Endothelial cell of umbilical vein (primary cell): ENCODE measurements around the gene TMEM108. TPM values are rescaled to one million over a fixed set of nuclear protein-coding genes. Genes with fewer than 3 reads are reported as not detected.

Experiments
- BruUV-seq: library from RNA; stranded (reverse); fragments of 400-500 nt; replicated peaks from 2 replicates; lab custom pipeline; 2021; lab: Mats Ljungman, UMichigan
- CTCF ChIA-PET: fragments of 300-600, 350-600 bp; sonication (Branson Sonifier 250); formaldehyde crosslinking; loops from one replicate; lab custom pipeline; 2021; ENCODE audit warnings: antibody characterized with exemption, inconsistent platforms; lab: Charles Lee
- POLR2A ChIA-PET: fragments of 300-600, 350-600 bp; sonication (Branson Sonifier 250); formaldehyde crosslinking; loops from one replicate; lab custom pipeline; 2021; ENCODE audit warnings: antibody characterized with exemption, inconsistent platforms; lab: Charles Lee
- DNase-seq: peaks from one replicate; pipeline ENCODE4 v3.0.0-alpha.2; 2011; ENCODE audit warnings: low read depth, low spot score
- FAIRE-seq: peaks from 2 replicates; lab custom pipeline; 2011; peaks lifted over from hg19 to GRCh38; lab: Jason Lieb, UNC
- H2AFZ ChIP-seq: 2 replicates; pipeline ENCODE4 v1.6.0; 2012; ENCODE audit warnings: low read depth, low read length, control low read depth, inconsistent platforms
- H3K27ac ChIP-seq: 2 replicates; pipeline ENCODE4 v1.5.1; 2011; ENCODE audit warnings: low read depth, mild to moderate bottlenecking, control low read depth, low read length, moderate library complexity; ENCODE audit not compliant: insufficient read depth
- H3K27me3 ChIP-seq, 2 experiments: 2 replicates each; pipeline versions ENCODE4 v1.6.0 to v1.6.1; 2011; ENCODE audit warnings: low read length in 2 of 2, mixed read lengths in 1 of 2; ENCODE audit not compliant: control insufficient read depth in 2 of 2, insufficient read depth in 2 of 2
- H3K36me3 ChIP-seq, 2 experiments: 2 replicates in 1 of 2; 3 replicates in 1 of 2; pipeline ENCODE4 v1.5.1; 2011; ENCODE audit warnings: low read length in 2 of 2, mild to moderate bottlenecking in 1 of 2, moderate library complexity in 1 of 2; ENCODE audit not compliant: control insufficient read depth in 2 of 2, insufficient read depth in 2 of 2; ENCODE audit errors: extremely low read depth in 1 of 2
- H3K4me1 ChIP-seq: 3 replicates; pipeline ENCODE4 v1.5.1; 2011; ENCODE audit warnings: mild to moderate bottlenecking, low read length; ENCODE audit not compliant: control insufficient read depth, insufficient read depth; ENCODE audit errors: extremely low read depth
- H3K4me2 ChIP-seq: 2 replicates; pipeline ENCODE4 v1.6.1; 2011; ENCODE audit warnings: low read length, control low read depth, mixed read lengths; ENCODE audit not compliant: insufficient read depth
- H3K4me3 ChIP-seq, 3 experiments: fragments of 200-600 bp in 1 of 3; sonication (generic), shearing (Covaris generic) in 1 of 3; replicated peaks in 1 of 3; 2 replicates each; pipeline ENCODE4 v1.5.1; 2011 to 2016; ENCODE audit warnings: control low read depth in 3 of 3, low read length in 3 of 3, mild to moderate bottlenecking in 2 of 3, inconsistent platforms in 1 of 3, low read depth in 1 of 3, moderate library complexity in 1 of 3; ENCODE audit not compliant: insufficient read depth in 1 of 3
- H3K79me2 ChIP-seq: 2 replicates; pipeline ENCODE4 v1.6.0; 2012; ENCODE audit warnings: low read length, inconsistent platforms; ENCODE audit not compliant: control insufficient read depth, insufficient read depth
- H3K9ac ChIP-seq: replicated peaks from 2 replicates; pipeline ENCODE3; 2011; ENCODE audit warnings: low read length, control low read depth; ENCODE audit not compliant: insufficient read depth; ENCODE audit errors: extremely low read depth
- H3K9me1 ChIP-seq: replicated peaks from 3 replicates; pipeline ENCODE4 v1.6.0; 2011; ENCODE audit warnings: mild to moderate bottlenecking, low read length; ENCODE audit not compliant: control insufficient read depth, insufficient read depth; ENCODE audit errors: extremely low read depth
- H3K9me3 ChIP-seq: replicated peaks from 2 replicates; pipeline ENCODE4 v1.5.1; 2012; ENCODE audit warnings: low read length, inconsistent platforms; ENCODE audit not compliant: control insufficient read depth, insufficient read depth
- H4K20me1 ChIP-seq: replicated peaks from 2 replicates; pipeline ENCODE3; 2011; ENCODE audit warnings: mild to moderate bottlenecking, low read length; ENCODE audit not compliant: control insufficient read depth, insufficient read depth; ENCODE audit errors: extremely low read depth
- CTCF ChIP-seq, 2 donors: IDR thresholded peaks; 1 replicate in 1 of 2; 2 replicates in 1 of 2; pipeline ENCODE4 v1.5.1; 2011; ENCODE audit warnings: low read length in 2 of 2, mild to moderate bottlenecking in 2 of 2, moderate library complexity in 2 of 2, control low read depth in 1 of 2, inconsistent platforms in 1 of 2, low read depth in 1 of 2; ENCODE audit not compliant: insufficient read depth in 1 of 2; ENCODE audit errors: extremely low read depth in 1 of 2
- EZH2 ChIP-seq: IDR thresholded peaks from 2 replicates; pipeline ENCODE4 v1.6.1; 2012; ENCODE audit warnings: borderline replicate concordance, low read depth, mild to moderate bottlenecking, moderate library complexity, low read length, inconsistent platforms; ENCODE audit not compliant: severe bottlenecking
- FOS ChIP-seq: IDR thresholded peaks from 2 replicates; pipeline ENCODE4 v1.6.1; 2011; ENCODE audit warnings: mild to moderate bottlenecking, low read length, moderate library complexity, borderline replicate concordance; ENCODE audit not compliant: insufficient read depth
- GATA2 ChIP-seq: IDR thresholded peaks from 2 replicates; pipeline ENCODE4 v1.7.0; 2011; ENCODE audit warnings: low read depth, mild to moderate bottlenecking, moderate library complexity, mixed read lengths, low read length; ENCODE audit not compliant: insufficient read length, insufficient read depth
- JUN ChIP-seq: IDR thresholded peaks from 2 replicates; pipeline ENCODE4 v1.6.1; 2011; ENCODE audit warnings: borderline replicate concordance, low read depth; ENCODE audit not compliant: insufficient read length, insufficient read depth
- MAX ChIP-seq: IDR thresholded peaks from 2 replicates; pipeline ENCODE4 v1.6.1; 2011; ENCODE audit not compliant: insufficient read depth, insufficient read length
- MYC ChIP-seq: IDR thresholded peaks from one replicate; pipeline ENCODE4 v1.6.1; 2011; ENCODE audit warnings: mild to moderate bottlenecking, low read depth, low read length
- POLR2A ChIP-seq: IDR thresholded peaks from 2 replicates; pipeline ENCODE4 v1.6.1; 2012; ENCODE audit warnings: low read depth, mild to moderate bottlenecking, control low read depth, low read length
- POLR2AphosphoS5 ChIP-seq: IDR thresholded peaks from 2 replicates; pipeline ENCODE4 v1.6.1; 2012; ENCODE audit warnings: low read depth, mild to moderate bottlenecking, control low read depth, low read length, moderate library complexity; ENCODE audit not compliant: insufficient read depth
- dilution Hi-C: fragments of 300-500 bp; cut with MboI; formaldehyde crosslinking; loops from one replicate; pipeline ENCODE4 v1.15.0; 2019; ENCODE audit warnings: low sequenced_read_pairs; ENCODE audit not compliant: extremely low pct_ligation_motif_present
- intact Hi-C: fragments of 100-400 bp; cut with micrococcal nuclease; formaldehyde crosslinking; loops from one replicate; pipeline ENCODE4 v1.10.0; 2022
- polyA plus RNA-seq, 4 experiments: library from polyadenylated mRNA; depleted of rRNA in 3 of 4; stranded (reverse) in 3 of 4; unstranded in 1 of 4; fragments of >200 nt; gene quantifications; 2 replicates each; pipeline versions ENCODE4 v1.2.1 to v1.2.3, GENCODE V29; 2011 to 2012; ENCODE audit warnings: missing spikeins in 1 of 4
- total RNA-seq: library from RNA; stranded (reverse); gene quantifications from 2 replicates; pipeline ENCODE4 v1.2.3, GENCODE V29; 2021

Gene TMEM108
- total and polyA plus RNA-seq, 2 donors (not counting 3 experiments of a cell fraction or from before 2014, with no cell fraction given) = 0.40 to 1.1 TPM

GRCh38 chr3:133032301-133032700 is 5.9 kb upstream of the TMEM108 start:
- BruUV-seq = no TSS peak
- Histone ChIP-seq H3K4me1 (no peaks in the 10 kb centered on the region), H3K4me3 (no peak overlapping the region), H3K9me1 (no peaks in the 10 kb centered on the region), H3K79me2 (no peaks in the 10 kb centered on the region), H3K9me3 (no peaks in the 10 kb centered on the region), H3K27ac (no peak overlapping the region), H2AFZ (no peak overlapping the region), H4K20me1 (no peaks in the 10 kb centered on the region), H3K36me3 (no peaks in the 10 kb centered on the region), H3K9ac (no peak overlapping the region), H3K4me2 (no peak overlapping the region), H3K27me3 (peaks cover 9 to 35% of the 10 kb centered on the region in 2 experiments)
- dilution Hi-C loops (no loop called here), intact Hi-C loops (no loop called here)
- ChIA-PET POLR2A (no interaction called here), CTCF (interaction anchor here (0.9 to 2.5 kb wide), 3 partner anchors 9 to 306 kb away, joined by 3 to 22 read pairs (median 4); no protein-coding TSS in a partner anchor)
- TF ChIP-seq POLR2A (no peak), JUN (no peak), MAX (no peak), EZH2 (no peak), GATA2 (no peak), FOS (no peak), MYC (no peak), CTCF (IDR thresholded peaks at IDR 0.05; ENCODE audit: extremely low read depth in 1 of 2, insufficient read depth in 1 of 2, low read depth in 1 of 2, low read length in 2 of 2) (no peak), POLR2AphosphoS5 (no peak)
- FAIRE-seq (no peak), DNase-seq (no peak)
